Activated CD4-positive, alpha-beta T cell treated with anti-CD3 and anti-CD28 coated beads, Interleukin-2, amount 50 U/mL, for 48 hours (primary cell): ENCODE data around the gene PJVK.
A peak's percentile ranks its signal among the peaks of the same experiment; 100 is the strongest.
"Not testable (repeated sequence)": the region's sequence is repeated elsewhere in the genome, so short reads cannot be mapped to it uniquely, and the experiment has no call there.

Source experiments
- DNase-seq, 2 experiments: peaks; one replicate each; pipeline ENCODE4 v3.0.0-alpha.2; 2020

The PJVK gene

GRCh38 chr2:178450774-178451525 lies at the start of gene PJVK, which contains the start of gene PRKRA:
TSS of gene PJVK (plus strand) at chr2:178451378. CDS start at chr2:178453410, 2,032 bp downstream.
TSS of gene PRKRA (minus strand) at chr2:178451175. CDS start at chr2:178451030, 145 bp downstream.
- DNase-seq, result peak; percentile 96 to 97

GRCh38 chr2:178401994-178402437 lies 49.2 kb upstream of the PJVK start:
- DNase-seq, result no peak

GRCh38 chr2:178403671-178404306 lies 47.4 kb upstream of the PJVK start:
- no peak for DNase-seq

- DNase-seq, result peak; percentile 12 to 25
Observed at GRCh38 chr2:178404368-178404767, 46.8 kb upstream of the PJVK start.

GRCh38 chr2:178409261-178409660 lies 41.9 kb upstream of the PJVK start:
- DNase-seq, result no peak

GRCh38 chr2:178412047-178412446 lies 39.1 kb upstream of the PJVK start:
- DNase-seq, result no peak

GRCh38 chr2:178412453-178412852 lies 38.7 kb upstream of the PJVK start:
- not testable (repeated sequence) for DNase-seq

GRCh38 chr2:178413472-178414265 lies 37.5 kb upstream of the PJVK start:
- DNase-seq, result peak; percentile 80 to 84

- peak; percentile 83 to 88 for DNase-seq
Observed at GRCh38 chr2:178414266-178415247, 36.6 kb upstream of the PJVK start.

- no peak for DNase-seq
Observed at GRCh38 chr2:178415979-178416378, 35.2 kb upstream of the PJVK start.

- DNase-seq, result no peak
Observed at GRCh38 chr2:178417916-178418315, 33.3 kb upstream of the PJVK start.

GRCh38 chr2:178418426-178418825 lies 32.8 kb upstream of the PJVK start:
- no peak for DNase-seq

- no peak for DNase-seq
Observed at GRCh38 chr2:178419123-178419522, 32.1 kb upstream of the PJVK start.

- no peak for DNase-seq
Observed at GRCh38 chr2:178420463-178420999, 30.6 kb upstream of the PJVK start.

- no peak for DNase-seq
Observed at GRCh38 chr2:178422097-178422496, 29.1 kb upstream of the PJVK start.

GRCh38 chr2:178423746-178424145 lies 27.4 kb upstream of the PJVK start:
- DNase-seq, result not testable (repeated sequence)

- no peak for DNase-seq
Observed at GRCh38 chr2:178425255-178425827, 25.8 kb upstream of the PJVK start.

GRCh38 chr2:178426388-178426787 lies 24.8 kb upstream of the PJVK start:
- no peak for DNase-seq

- no peak for DNase-seq
Observed at GRCh38 chr2:178427458-178427857, 23.7 kb upstream of the PJVK start.

GRCh38 chr2:178428396-178428806 lies 22.8 kb upstream of the PJVK start:
- DNase-seq, result no peak

- DNase-seq, result no peak
Observed at GRCh38 chr2:178429336-178429735, 21.8 kb upstream of the PJVK start.
